ENCODE measurements around the gene LILRA2. TPM values are rescaled to one million over a fixed set of nuclear protein-coding genes. Genes with fewer than 3 reads are reported as not detected.

LILRA2 gene
- total and polyA plus RNA-seq, 2 experiments from 2014 or later, result not detected

- no peak for TF ChIP-seq JUNB (IDR thresholded peaks at IDR 0.05; ENCODE audit: unreplicated experiment)
- TF ChIP-seq CREB1 (CRISPR knock-in tag; IDR thresholded peaks at IDR 0.05; ENCODE audit: low read depth), result no peak
- TF ChIP-seq, protein P1, sequence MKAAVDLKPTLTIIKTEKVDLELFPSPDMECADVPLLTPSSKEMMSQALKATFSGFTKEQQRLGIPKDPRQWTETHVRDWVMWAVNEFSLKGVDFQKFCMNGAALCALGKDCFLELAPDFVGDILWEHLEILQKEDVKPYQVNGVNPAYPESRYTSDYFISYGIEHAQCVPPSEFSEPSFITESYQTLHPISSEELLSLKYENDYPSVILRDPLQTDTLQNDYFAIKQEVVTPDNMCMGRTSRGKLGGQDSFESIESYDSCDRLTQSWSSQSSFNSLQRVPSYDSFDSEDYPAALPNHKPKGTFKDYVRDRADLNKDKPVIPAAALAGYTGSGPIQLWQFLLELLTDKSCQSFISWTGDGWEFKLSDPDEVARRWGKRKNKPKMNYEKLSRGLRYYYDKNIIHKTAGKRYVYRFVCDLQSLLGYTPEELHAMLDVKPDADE (IDR thresholded peaks at IDR 0.05), result no peak
- TF ChIP-seq STAT1 (IDR thresholded peaks at IDR 0.05; ENCODE audit: unreplicated experiment), result no peak
- TF ChIP-seq, protein P2, sequence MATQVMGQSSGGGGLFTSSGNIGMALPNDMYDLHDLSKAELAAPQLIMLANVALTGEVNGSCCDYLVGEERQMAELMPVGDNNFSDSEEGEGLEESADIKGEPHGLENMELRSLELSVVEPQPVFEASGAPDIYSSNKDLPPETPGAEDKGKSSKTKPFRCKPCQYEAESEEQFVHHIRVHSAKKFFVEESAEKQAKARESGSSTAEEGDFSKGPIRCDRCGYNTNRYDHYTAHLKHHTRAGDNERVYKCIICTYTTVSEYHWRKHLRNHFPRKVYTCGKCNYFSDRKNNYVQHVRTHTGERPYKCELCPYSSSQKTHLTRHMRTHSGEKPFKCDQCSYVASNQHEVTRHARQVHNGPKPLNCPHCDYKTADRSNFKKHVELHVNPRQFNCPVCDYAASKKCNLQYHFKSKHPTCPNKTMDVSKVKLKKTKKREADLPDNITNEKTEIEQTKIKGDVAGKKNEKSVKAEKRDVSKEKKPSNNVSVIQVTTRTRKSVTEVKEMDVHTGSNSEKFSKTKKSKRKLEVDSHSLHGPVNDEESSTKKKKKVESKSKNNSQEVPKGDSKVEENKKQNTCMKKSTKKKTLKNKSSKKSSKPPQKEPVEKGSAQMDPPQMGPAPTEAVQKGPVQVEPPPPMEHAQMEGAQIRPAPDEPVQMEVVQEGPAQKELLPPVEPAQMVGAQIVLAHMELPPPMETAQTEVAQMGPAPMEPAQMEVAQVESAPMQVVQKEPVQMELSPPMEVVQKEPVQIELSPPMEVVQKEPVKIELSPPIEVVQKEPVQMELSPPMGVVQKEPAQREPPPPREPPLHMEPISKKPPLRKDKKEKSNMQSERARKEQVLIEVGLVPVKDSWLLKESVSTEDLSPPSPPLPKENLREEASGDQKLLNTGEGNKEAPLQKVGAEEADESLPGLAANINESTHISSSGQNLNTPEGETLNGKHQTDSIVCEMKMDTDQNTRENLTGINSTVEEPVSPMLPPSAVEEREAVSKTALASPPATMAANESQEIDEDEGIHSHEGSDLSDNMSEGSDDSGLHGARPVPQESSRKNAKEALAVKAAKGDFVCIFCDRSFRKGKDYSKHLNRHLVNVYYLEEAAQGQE (IDR thresholded peaks at IDR 0.05; ENCODE audit: unreplicated experiment), result no peak
- TF ChIP-seq EZH2phosphoT487 (IDR thresholded peaks at IDR 0.05; ENCODE audit: unreplicated experiment), result no peak
- TF ChIP-seq EZH2 (IDR thresholded peaks at IDR 0.05; ENCODE audit: low read depth, unreplicated experiment), result no peak
- TF ChIP-seq NANOG (IDR thresholded peaks at IDR 0.05; ENCODE audit: borderline replicate concordance), result no peak
These were observed 35.8 kb downstream of the LILRA2 start (continued) for GRCh38 chr19:54609356-54609791.

- Mint-ChIP-seq H3K36me3 (ENCODE audit: low read depth) (peaks cover 25% of the 10 kb centered on the region), H3K4me3 (no peak overlapping the region), H3K27ac (no peak overlapping the region), H3K9me3 (peaks cover 98% of the 10 kb centered on the region), H3K4me1 (no peaks in the 10 kb centered on the region), H3K27me3 (ENCODE audit: insufficient read depth, low read depth, poor library complexity) (peaks cover 1% of the 10 kb centered on the region)
- DNase-seq (ENCODE audit: low spot score), result no peak
- H3K79me2 ChIP-seq (replicated peaks; ENCODE audit: insufficient read depth), result no peaks in the 10 kb centered on the region
- ATAC-seq, result no peak
- H4K20me1 ChIP-seq (replicated peaks; ENCODE audit: insufficient read depth), result no peaks in the 10 kb centered on the region
- no peaks in the 10 kb centered on the region for H3K27me3 ChIP-seq (ENCODE audit: insufficient read depth)
- no peaks in the 10 kb centered on the region for H3K4me1 ChIP-seq (ENCODE audit: insufficient read depth)
- no peak overlapping the region for H3K4me2 ChIP-seq
- H3K9me2 ChIP-seq (ENCODE audit: insufficient read depth), result no peaks in the 10 kb centered on the region
- H2AFZ ChIP-seq, result no peak overlapping the region
- no peak overlapping the region for H3K27ac ChIP-seq (ENCODE audit: low read depth)
- no peak overlapping the region for H3K4me3 ChIP-seq
- H3K36me3 ChIP-seq (ENCODE audit: insufficient read depth), result peaks cover 7% of the 10 kb centered on the region
- no peaks in the 10 kb centered on the region for H3F3A ChIP-seq (replicated peaks; ENCODE audit: low read depth)
- TF ChIP-seq ZNF331 (CRISPR knock-in tag; IDR thresholded peaks at IDR 0.05; ENCODE audit: low read depth) (no peak), ZNF114 (CRISPR knock-in tag; IDR thresholded peaks at IDR 0.05) (no peak), STAT1 (IDR thresholded peaks at IDR 0.05; ENCODE audit: unreplicated experiment) (no peak), NANOG (IDR thresholded peaks at IDR 0.05; ENCODE audit: borderline replicate concordance) (no peak), POLR2AphosphoS5 (IDR thresholded peaks at IDR 0.05; ENCODE audit: low read depth) (no peak)
- TF ChIP-seq, protein P1 (IDR thresholded peaks at IDR 0.05), result no peak
- TF ChIP-seq, protein P3, sequence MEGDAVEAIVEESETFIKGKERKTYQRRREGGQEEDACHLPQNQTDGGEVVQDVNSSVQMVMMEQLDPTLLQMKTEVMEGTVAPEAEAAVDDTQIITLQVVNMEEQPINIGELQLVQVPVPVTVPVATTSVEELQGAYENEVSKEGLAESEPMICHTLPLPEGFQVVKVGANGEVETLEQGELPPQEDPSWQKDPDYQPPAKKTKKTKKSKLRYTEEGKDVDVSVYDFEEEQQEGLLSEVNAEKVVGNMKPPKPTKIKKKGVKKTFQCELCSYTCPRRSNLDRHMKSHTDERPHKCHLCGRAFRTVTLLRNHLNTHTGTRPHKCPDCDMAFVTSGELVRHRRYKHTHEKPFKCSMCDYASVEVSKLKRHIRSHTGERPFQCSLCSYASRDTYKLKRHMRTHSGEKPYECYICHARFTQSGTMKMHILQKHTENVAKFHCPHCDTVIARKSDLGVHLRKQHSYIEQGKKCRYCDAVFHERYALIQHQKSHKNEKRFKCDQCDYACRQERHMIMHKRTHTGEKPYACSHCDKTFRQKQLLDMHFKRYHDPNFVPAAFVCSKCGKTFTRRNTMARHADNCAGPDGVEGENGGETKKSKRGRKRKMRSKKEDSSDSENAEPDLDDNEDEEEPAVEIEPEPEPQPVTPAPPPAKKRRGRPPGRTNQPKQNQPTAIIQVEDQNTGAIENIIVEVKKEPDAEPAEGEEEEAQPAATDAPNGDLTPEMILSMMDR (conservative IDR thresholded peaks at IDR 0.05; ENCODE audit: low read depth in 2 of 2), result no peak
These were observed 38.8 kb downstream of the LILRA2 start for GRCh38 chr19:54612428-54612827.
